GM12891 (cell line): ENCODE measurements around the gene ZNF618.

Experiments
- DNase-seq: peaks from one replicate; pipeline ENCODE4 v3.0.0; 2011; ENCODE audit warnings: low spot score; ENCODE audit not compliant: insufficient read length
- FAIRE-seq: peaks from 2 replicates; lab custom pipeline; 2011; peaks lifted over from hg19 to GRCh38; lab: Jason Lieb, UNC
- PAX5 ChIP-seq: IDR thresholded peaks from 2 replicates; pipeline ENCODE4 v1.6.1; 2011; ENCODE audit warnings: low read length, moderate library complexity, mild to moderate bottlenecking; ENCODE audit not compliant: insufficient read depth, severe bottlenecking
- POLR2A ChIP-seq: IDR thresholded peaks from 2 replicates; pipeline ENCODE4 v1.6.1; 2011; ENCODE audit warnings: low read depth, low read length, control low read depth
- POLR2AphosphoS5 ChIP-seq: IDR thresholded peaks from 2 replicates; pipeline ENCODE4 v1.6.1; 2011; ENCODE audit warnings: low read depth, low read length, control low read depth
- POU2F2 ChIP-seq: IDR thresholded peaks from 2 replicates; pipeline ENCODE4 v1.6.1; 2011; ENCODE audit warnings: low read depth, mild to moderate bottlenecking, control low read depth, low read length, moderate library complexity
- SPI1 ChIP-seq: IDR thresholded peaks from 2 replicates; pipeline ENCODE4 v1.6.1; 2011; ENCODE audit warnings: low read depth, low read length, control low read depth
- TAF1 ChIP-seq: IDR thresholded peaks from 2 replicates; pipeline ENCODE4 v1.6.1; 2011; ENCODE audit warnings: low read depth, low read length, control low read depth

The ZNF618 gene

DNA sequence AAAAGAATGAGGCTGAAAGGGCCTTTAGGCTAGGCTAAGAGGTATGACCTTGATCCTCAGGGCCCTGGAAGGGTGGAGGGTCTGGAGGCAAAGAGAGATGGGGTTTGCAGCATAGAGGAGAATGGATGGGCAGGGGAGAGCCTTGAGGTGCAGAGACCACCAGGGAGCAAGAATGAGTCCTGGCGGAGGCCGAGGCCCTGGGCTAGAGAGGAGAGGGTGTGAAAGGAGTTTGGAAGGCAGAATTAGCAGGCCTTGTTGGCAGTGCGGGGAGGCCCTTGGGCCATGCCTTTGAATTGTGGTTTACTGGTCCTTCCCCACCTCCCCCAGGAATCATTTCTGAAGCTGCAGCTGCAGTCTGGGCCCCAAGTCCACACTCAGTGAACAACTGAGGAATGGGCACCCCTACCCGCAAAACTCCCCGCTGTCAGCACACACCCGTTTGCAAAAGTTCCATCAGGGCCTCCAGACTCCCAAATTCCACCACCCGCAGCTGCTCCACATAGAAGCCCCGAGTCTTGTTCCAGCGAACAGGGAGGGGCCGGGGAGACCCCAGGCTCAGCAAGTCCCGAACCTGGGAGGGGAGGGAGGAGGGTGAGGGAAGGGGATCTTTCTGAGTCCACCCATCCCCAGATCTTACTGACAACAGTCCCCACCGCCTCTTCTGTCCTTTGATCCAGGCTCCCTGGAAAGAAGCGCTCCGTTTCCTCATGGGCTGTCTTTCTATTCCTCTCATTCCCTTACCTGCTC lies 220.9 kb downstream of the ZNF618 start:
- TF ChIP-seq SPI1 (no peak), POLR2AphosphoS5 (no peak), POU2F2 (no peak), TAF1 (no peak), POLR2A (no peak), PAX5 (no peak)
- DNase-seq (no peak), FAIRE-seq (no peak)

GRCh38 chr9:114097613-114098020 lies 221.5 kb downstream of the ZNF618 start:
- FAIRE-seq (no peak), DNase-seq (no peak)
- TF ChIP-seq SPI1 (no peak), PAX5 (no peak), TAF1 (no peak), POLR2AphosphoS5 (no peak), POU2F2 (no peak)

- TF ChIP-seq TAF1 (no peak), POU2F2 (no peak), PAX5 (no peak), POLR2A (no peak), SPI1 (no peak), POLR2AphosphoS5 (no peak)
- no peak for FAIRE-seq
- no peak for DNase-seq
Measured at GRCh38 chr9:114098021-114098935, 222.2 kb downstream of the ZNF618 start.

DNA sequence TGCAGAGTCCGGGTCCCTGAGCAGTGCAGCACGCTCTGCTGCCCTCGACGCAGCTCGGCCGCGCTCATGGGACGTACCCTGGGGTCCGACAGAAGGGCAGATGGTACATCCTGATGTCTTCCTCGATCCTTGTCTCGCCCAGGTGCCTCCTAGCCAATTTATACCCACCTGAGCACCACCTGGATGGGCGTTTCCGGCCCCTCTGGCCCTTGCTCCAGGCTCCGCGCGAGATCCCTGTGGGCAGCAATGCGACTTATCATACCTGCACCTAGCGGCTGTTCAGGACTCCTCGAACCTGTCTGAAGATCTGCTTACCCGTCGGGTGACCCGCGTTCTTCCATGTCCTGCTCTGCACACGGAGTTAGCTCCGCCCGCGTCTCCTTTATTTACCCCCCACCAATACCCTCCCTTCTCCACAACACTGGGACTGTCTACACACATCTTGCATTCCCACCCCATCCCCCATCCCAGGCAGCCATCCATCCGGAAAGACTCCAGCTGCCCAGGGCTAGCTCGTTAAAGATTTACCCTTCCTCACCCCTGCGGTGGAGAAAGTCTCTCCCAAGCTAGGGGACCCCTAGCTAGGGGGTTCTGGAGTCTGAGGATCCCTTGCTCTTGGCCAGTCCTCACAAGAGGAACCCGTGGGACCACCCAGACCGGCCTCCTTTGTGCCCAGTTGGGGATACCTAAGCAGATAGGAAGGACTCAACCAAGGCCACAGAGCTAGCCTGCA lies 223.0 kb downstream of the ZNF618 start, which contains the start of gene KIF12:
Gene KIF12, minus strand, starts transcription at position 357 of the 733 bp plus-strand sequence. Its CDS starts 16 bp downstream, at position 341.
- FAIRE-seq: no peak
- TF ChIP-seq PAX5 (no peak), POLR2A (no peak), TAF1 (no peak), POU2F2 (no peak), SPI1 (no peak), POLR2AphosphoS5 (no peak)
- no peak for DNase-seq

DNA sequence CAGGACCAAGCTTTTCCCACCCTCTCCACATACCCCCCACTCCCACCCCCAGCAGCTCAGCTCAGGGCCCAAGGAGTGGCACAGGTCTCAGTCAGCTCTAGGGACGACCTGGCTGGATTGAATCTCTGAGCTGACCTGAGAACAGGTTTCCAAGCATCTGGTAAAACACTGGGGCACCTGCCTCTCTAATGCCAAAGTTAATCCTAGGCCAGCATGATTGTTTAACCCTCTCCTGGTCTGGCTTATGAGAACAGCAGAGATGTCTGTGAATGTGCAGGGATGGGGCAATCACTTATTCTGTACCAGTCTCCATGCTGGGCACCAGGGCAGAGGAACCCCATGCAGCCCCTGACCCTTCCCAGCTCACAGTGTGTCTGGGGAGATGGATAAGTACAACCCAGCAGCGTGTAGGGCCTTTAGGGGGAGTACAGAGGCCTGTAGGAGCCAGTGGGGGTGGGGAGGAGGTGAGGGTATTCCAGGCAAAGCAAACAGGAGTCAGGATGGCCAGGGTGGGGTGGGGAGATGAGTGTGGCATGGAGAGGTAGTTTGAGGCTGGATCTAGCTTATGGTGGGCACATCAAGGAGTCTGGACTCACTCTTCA lies 223.7 kb downstream of the ZNF618 start:
- no peak for FAIRE-seq
- no peak for TF ChIP-seq POLR2A
- no peak for TF ChIP-seq PAX5
- TF ChIP-seq POLR2AphosphoS5: no peak
- TF ChIP-seq TAF1: no peak
- no peak for TF ChIP-seq SPI1
- no peak for TF ChIP-seq POU2F2
- DNase-seq: no peak

DNA sequence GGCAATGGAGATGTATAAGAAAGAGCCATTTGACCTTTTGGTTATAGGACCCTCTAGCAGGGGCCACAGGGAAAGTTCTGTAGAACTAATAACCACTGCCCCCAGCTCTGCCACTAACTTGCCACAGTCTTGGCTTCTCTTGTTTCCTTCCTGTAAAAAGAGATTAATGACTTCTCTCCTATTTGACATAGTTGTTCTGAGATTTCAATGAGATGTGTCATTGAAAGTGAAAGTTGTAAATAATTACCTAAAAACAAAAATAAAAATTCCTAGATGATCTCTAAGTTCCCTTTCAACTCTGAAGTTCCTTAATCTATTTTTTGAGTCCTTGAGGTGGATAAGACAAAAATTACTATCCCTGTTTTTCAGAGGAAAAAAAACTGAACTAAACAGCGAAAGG lies 224.4 kb downstream of the ZNF618 start:
- FAIRE-seq (no peak), DNase-seq (no peak)
- TF ChIP-seq SPI1: no peak
- no peak for TF ChIP-seq PAX5
- no peak for TF ChIP-seq POLR2A
- TF ChIP-seq TAF1: no peak
- TF ChIP-seq POU2F2: no peak
- no peak for TF ChIP-seq POLR2AphosphoS5

- FAIRE-seq (no peak), DNase-seq (no peak)
- no peak for TF ChIP-seq TAF1
Measured at GRCh38 chr9:114102484-114102883, 226.4 kb downstream of the ZNF618 start.

- no peak for FAIRE-seq
- DNase-seq: no peak
- TF ChIP-seq SPI1 (no peak), TAF1 (no peak), PAX5 (no peak), POLR2A (no peak), POU2F2 (no peak), POLR2AphosphoS5 (no peak)
Measured at GRCh38 chr9:114105236-114105635, 229.1 kb downstream of the ZNF618 start.
